ENCODE measurements around the gene GRIN1.

The GRIN1 gene

DNA sequence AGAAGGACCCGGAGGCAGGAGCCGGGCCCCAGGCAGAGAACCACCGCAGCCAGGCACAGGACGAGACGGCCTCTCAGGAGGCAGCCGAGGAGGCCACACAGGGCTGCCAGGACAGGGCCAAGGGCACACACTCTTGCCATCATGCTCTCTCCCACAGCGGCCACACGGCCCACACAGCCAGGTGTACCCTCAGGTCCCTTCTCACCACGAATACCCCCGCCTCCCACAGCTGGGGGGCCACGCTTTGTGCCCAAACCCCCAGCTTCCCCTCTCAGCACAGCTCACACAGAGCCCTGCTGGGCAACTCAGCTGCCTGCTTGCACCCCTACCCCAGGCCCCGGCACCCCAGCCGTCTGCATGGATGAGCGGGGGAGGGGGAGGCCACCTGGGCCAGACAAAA lies 54.8 kb downstream of the GRIN1 start:
- TF ChIP-seq CTCF (IDR thresholded peaks at IDR 0.05; ENCODE audit: extremely low read depth, insufficient read depth, missing control alignments): no peak
- no peak for DNase-seq (ENCODE audit: low spot score)
- in situ Hi-C loops (cut with MboI; ENCODE audit: low pct_unique_long_range_greater_than_20kb, low sequenced_read_pairs, unreplicated experiment): no loop called here

- in situ Hi-C loops (cut with MboI; ENCODE audit: low pct_unique_long_range_greater_than_20kb, low sequenced_read_pairs, unreplicated experiment): no loop called here
- TF ChIP-seq CTCF (IDR thresholded peaks at IDR 0.05; ENCODE audit: extremely low read depth, insufficient read depth, missing control alignments): no peak
- no peak for DNase-seq (ENCODE audit: low spot score)
These were observed 55.4 kb downstream of the GRIN1 start for GRCh38 chr9:137194388-137194787.

GRCh38 chr9:137194909-137195308 lies 56.0 kb downstream of the GRIN1 start:
- TF ChIP-seq CTCF (IDR thresholded peaks at IDR 0.05; ENCODE audit: extremely low read depth, insufficient read depth, missing control alignments): no peak
- DNase-seq (ENCODE audit: low spot score): no peak
- in situ Hi-C loops (cut with MboI; ENCODE audit: low pct_unique_long_range_greater_than_20kb, low sequenced_read_pairs, unreplicated experiment): no loop called here

GRCh38 chr9:137195525-137196220 lies 56.7 kb downstream of the GRIN1 start:
- DNase-seq (ENCODE audit: low spot score): no peak
- TF ChIP-seq CTCF (IDR thresholded peaks at IDR 0.05; ENCODE audit: extremely low read depth, insufficient read depth, missing control alignments): no peak
- in situ Hi-C loops (cut with MboI; ENCODE audit: low pct_unique_long_range_greater_than_20kb, low sequenced_read_pairs, unreplicated experiment): no loop called here

- no peak for DNase-seq (ENCODE audit: low spot score)
- in situ Hi-C loops (cut with MboI; ENCODE audit: low pct_unique_long_range_greater_than_20kb, low sequenced_read_pairs, unreplicated experiment): no loop called here
- TF ChIP-seq CTCF (IDR thresholded peaks at IDR 0.05; ENCODE audit: extremely low read depth, insufficient read depth, missing control alignments): no peak
These were observed 59.3 kb downstream of the GRIN1 start for GRCh38 chr9:137198051-137198901.

DNA sequence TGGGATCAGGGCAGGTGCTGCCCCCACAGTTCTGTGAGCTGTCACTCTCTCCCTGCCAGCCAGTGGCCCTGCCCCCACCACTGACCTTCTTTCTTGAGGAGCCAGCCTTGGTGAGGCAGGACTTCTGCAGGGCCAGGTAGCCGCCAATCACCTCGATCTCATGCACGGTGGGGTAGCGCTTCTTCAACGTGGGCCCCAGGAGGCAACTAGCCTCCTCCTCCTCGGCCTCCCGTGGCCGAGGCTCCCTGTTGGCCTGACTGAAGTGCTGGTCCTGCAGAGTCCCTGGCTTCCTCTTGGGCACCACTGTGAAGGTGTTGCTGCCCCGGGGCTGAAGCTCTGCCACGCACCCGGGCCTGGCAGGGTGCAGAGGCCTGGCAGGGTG lies 59.9 kb downstream of the GRIN1 start:
- TF ChIP-seq CTCF (IDR thresholded peaks at IDR 0.05; ENCODE audit: extremely low read depth, insufficient read depth, missing control alignments): no peak
- DNase-seq (ENCODE audit: low spot score): no peak
- in situ Hi-C loops (cut with MboI; ENCODE audit: low pct_unique_long_range_greater_than_20kb, low sequenced_read_pairs, unreplicated experiment): no loop called here

Measured in GM13977 (cell line).